GM19468 (cell line): ENCODE data around the gene EPO.

ENCODE experiments used
- ATAC-seq: cut with Tn5 transposase; IDR thresholded peaks from one replicate; pipeline ENCODE4 v1.9.1; 2021; ENCODE audit warnings: mild to moderate bottlenecking, moderate library complexity, moderate number of reproducible peaks; ENCODE audit not compliant: unreplicated experiment; ENCODE audit errors: extremely low read depth

The EPO gene

GRCh38 chr7:100720279-100720670 is at the start of gene EPO:
TSS of gene EPO (plus strand) at chr7:100720468. CDS start at chr7:100720981, 513 bp downstream.
- ATAC-seq = no peak

- ATAC-seq = no peak
Measured at GRCh38 chr7:100671353-100672327, 48.6 kb upstream of the EPO start.

- peak; percentile 41 for ATAC-seq
Measured at GRCh38 chr7:100673302-100673941, 46.8 kb upstream of the EPO start, which contains the start of gene GNB2. TSS of gene GNB2 (plus strand) at chr7:100673740. CDS start at chr7:100676266, 2,526 bp downstream.

GRCh38 chr7:100673942-100674410 is 46.3 kb upstream of the EPO start:
- ATAC-seq = no peak

- no peak for ATAC-seq
Measured at GRCh38 chr7:100674411-100675104, 45.7 kb upstream of the EPO start.

GRCh38 chr7:100675105-100675451 is 45.2 kb upstream of the EPO start:
- no peak for ATAC-seq

- ATAC-seq = no peak
Measured at GRCh38 chr7:100675581-100676350, 44.5 kb upstream of the EPO start.

- no peak for ATAC-seq
Measured at GRCh38 chr7:100676501-100677306, 43.6 kb upstream of the EPO start.

GRCh38 chr7:100677308-100678267 is 42.7 kb upstream of the EPO start:
- no peak for ATAC-seq

- ATAC-seq = no peak
Measured at GRCh38 chr7:100678291-100678984, 41.8 kb upstream of the EPO start.

GRCh38 chr7:100679129-100679926 is 40.9 kb upstream of the EPO start:
- no peak for ATAC-seq

- no peak for ATAC-seq
Measured at GRCh38 chr7:100679927-100680575, 40.2 kb upstream of the EPO start.

- no peak for ATAC-seq
Measured at GRCh38 chr7:100680576-100681271, 39.5 kb upstream of the EPO start.

- no peak for ATAC-seq
Measured at GRCh38 chr7:100681491-100682227, 38.6 kb upstream of the EPO start.

GRCh38 chr7:100682228-100682741 is 38.0 kb upstream of the EPO start:
- no peak for ATAC-seq
